ENCODE measurements around the gene AIDA. TPM values are rescaled to one million over a fixed set of nuclear protein-coding genes. Genes with fewer than 3 reads are reported as not detected.

The AIDA gene
- total RNA-seq, 6 donors from 2014 or later, result 29.1 to 104 (median 65.0) TPM

GRCh38 chr1:222622765-222623164, 89.5 kb downstream of the AIDA start:
- no peak for TF ChIP-seq EP300 (IDR thresholded peaks at IDR 0.05)
- TF ChIP-seq POLR2A (IDR thresholded peaks at IDR 0.05), result no peak
- no peak for TF ChIP-seq POLR2AphosphoS5 (IDR thresholded peaks at IDR 0.05)
- no peak for TF ChIP-seq CTCF (IDR thresholded peaks at IDR 0.05)
- no peak for DNase-seq
- 69 to 85% methylated on average over 5 of the region's 5 CpGs for WGBS, 2 donors
- Histone ChIP-seq H3K4me1 (peaks cover 5 to 23% (median 12%) of the 10 kb centered on the region in 4 donors), H3K27ac (no peak overlapping the region), H3K27me3 (no peaks in the 10 kb centered on the region), H3K36me3 (peaks cover 6 to 58% (median 20%) of the 10 kb centered on the region in 4 donors), H3K4me3 (no peak overlapping the region), H3K9me3 (no peaks in the 10 kb centered on the region)
- no peak for ATAC-seq (ENCODE audit: low FRiP score in 2 of 2)

- no peak for DNase-seq
- no peak overlapping the region for H3K27ac ChIP-seq
- H3K9me3 ChIP-seq, result no peaks in the 10 kb centered on the region
- peaks cover 10 to 29% (median 15%) of the 10 kb centered on the region in 4 donors for H3K4me1 ChIP-seq
- 85 to 87% methylated on average over 2 of the region's 2 CpGs for whole genome bisulfite sequencing, 2 donors
- H3K4me3 ChIP-seq, result no peak overlapping the region
- H3K36me3 ChIP-seq, result peaks cover 5 to 37% (median 10%) of the 10 kb centered on the region in 4 donors
- no peak for ATAC-seq (ENCODE audit: low FRiP score in 2 of 2)
- no peaks in the 10 kb centered on the region for H3K27me3 ChIP-seq
- TF ChIP-seq POLR2AphosphoS5 (IDR thresholded peaks at IDR 0.05) (no peak), EP300 (IDR thresholded peaks at IDR 0.05) (no peak), CTCF (IDR thresholded peaks at IDR 0.05) (no peak), POLR2A (IDR thresholded peaks at IDR 0.05) (no peak)
Observed at GRCh38 chr1:222620566-222620965, 91.7 kb downstream of the AIDA start.

- H3K36me3 ChIP-seq, result peaks cover 0 to 24% (median 3%) of the 10 kb centered on the region in 4 donors
- H3K9me3 ChIP-seq, result no peaks in the 10 kb centered on the region
- DNase-seq (peak; percentile 22 to 36), ATAC-seq (ENCODE audit: low FRiP score in 2 of 2) (peak in 1 of 2 donors; percentile 18)
- WGBS, 2 donors, result 24 to 25% methylated on average over 14 to 20 of the region's 20 CpGs
- TF ChIP-seq CTCF (IDR thresholded peaks at IDR 0.05) (no peak), POLR2AphosphoS5 (IDR thresholded peaks at IDR 0.05) (no peak), EP300 (IDR thresholded peaks at IDR 0.05) (no peak), POLR2A (IDR thresholded peaks at IDR 0.05) (no peak)
- H3K4me3 ChIP-seq, result peak overlapping the region; percentile 84 to 98 (median 96)
- H3K27me3 ChIP-seq, result no peaks in the 10 kb centered on the region
- H3K4me1 ChIP-seq, result peaks cover 10 to 29% (median 15%) of the 10 kb centered on the region in 4 donors
- H3K27ac ChIP-seq, result peak overlapping the region in 2 of 4 donors; percentile 82 to 88
Observed at GRCh38 chr1:222618880-222619596, 93.3 kb downstream of the AIDA start.

Other genes with a start within 250 kb of the AIDA start
- gene HHIPL2, start 164.4 kb downstream of the AIDA start, total RNA-seq, result 1 to 10 TPM in 1 of 6 donors, under 1 TPM in 2, not detected in 3; 0.22 to 1.0 (median 0.76) TPM
- 10 to 100 TPM in 1 of 6 donors, 1 to 10 TPM in 5; 1.6 to 12.0 (median 4.7) TPM for gene TAF1A, start 122.6 kb downstream of the AIDA start, total RNA-seq
- gene MIA3, start 94.4 kb downstream of the AIDA start, total RNA-seq, result 10 to 100 TPM; 29.6 to 76.0 (median 58.2) TPM
- gene BROX, start 73 bp upstream of the AIDA start, total RNA-seq, result 10 to 100 TPM; 21.0 to 74.0 (median 41.2) TPM
- under 1 TPM in 3 of 6 donors, not detected in 3; 0.46 to 0.79 (median 0.64) TPM for gene FAM177B, start 24.7 kb upstream of the AIDA start, total RNA-seq
- gene DISP1, start 102.5 kb upstream of the AIDA start, total RNA-seq, result 10 to 100 TPM; 10.5 to 20.1 (median 15.6) TPM